ENCODE data around the gene RAD9A. TPM values are rescaled to one million over a fixed set of nuclear protein-coding genes. Genes with fewer than 3 reads are reported as not detected.

The RAD9A gene
- 22.1 to 40.0 TPM (median 36.1 TPM) in 5 replicates for total RNA-seq (2022; extraction: Qiagen RNA extraction)

DNA sequence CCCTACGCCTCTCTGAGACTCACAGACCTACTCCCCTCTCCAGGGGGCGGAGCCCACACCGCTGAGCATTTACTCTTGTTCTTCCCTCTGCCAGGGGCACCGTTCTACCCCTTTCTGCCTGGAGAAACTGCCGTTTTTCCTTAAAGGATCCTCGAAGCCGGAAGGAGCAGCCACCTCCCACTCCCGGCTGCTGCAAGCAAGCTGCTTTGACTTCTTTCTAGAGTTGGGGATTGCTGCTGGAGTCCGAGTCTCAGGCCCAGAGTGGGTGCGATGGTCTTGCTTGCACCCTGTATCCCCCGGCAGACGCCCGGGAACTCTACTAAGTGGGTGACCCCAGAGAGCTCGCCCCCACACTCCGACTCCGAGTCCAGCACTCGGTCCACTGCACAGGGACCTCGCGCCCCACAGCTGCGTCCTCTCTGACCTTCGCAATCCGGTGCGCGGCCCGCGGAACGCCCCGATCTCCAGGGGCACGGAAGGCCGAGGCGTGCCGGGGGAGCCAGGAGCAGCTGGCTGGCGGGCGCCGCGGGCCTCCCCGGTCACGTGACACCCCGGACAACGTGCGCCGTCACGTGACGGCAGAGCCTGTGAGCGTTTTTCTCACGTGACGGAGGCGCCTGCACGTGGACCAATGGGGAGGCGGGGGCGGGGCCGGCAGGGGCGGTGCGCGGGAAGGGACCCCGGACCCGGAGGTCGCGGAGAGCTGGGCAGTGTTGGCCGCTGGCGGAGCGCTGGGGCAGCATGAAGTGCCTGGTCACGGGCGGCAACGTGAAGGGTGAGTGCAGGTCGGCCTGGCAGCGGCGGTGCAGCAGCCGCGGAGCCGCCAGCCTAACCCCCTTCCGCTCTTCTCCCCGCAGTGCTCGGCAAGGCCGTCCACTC is at the start of gene RAD9A:
TSS of gene RAD9A (plus strand) at position 683 of the 879 bp plus-strand sequence. CDS start at position 742, 59 bp downstream.

DNA sequence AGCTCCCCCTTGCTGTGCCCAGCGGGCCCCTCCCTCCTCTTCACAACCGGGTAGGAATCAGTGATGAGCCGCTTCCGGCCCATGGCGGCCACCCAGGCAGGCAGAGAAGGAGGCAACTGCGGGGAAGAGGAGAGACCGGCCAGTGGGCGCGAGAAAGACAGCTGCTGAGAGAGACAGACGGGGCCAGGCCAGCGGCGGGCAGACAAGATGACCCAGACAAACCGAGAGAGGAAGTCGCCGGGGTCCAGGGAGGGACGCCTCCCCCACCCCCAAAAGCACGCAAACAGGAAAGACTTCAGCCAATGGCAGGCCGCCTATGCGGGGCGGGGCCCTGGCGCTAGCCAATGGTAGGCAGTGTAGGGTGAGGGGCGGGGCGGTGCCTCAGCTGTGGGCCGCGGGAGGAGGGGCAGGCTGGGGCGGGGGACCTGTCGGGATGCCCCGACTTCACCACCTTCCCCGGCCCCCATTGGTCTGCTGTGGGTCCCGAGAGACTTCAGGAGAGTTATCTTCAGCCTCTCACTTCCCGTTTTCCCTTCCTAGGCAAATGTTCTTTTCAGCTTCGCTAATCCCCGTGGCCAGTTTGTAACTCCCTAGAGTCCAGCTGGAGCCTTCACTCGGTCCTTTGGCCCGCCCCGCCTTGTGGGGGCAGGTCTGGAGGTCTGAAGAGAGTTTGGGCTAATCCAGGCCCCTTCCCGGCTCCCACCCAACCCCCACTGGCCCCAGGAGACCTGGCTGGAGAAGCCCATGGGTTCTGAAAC is 38.3 kb upstream of the RAD9A start, which contains the start of gene POLD4:
TSS of gene POLD4 (minus strand) at position 230 of the 758 bp plus-strand sequence. CDS start at position 83, 147 bp downstream.

DNA sequence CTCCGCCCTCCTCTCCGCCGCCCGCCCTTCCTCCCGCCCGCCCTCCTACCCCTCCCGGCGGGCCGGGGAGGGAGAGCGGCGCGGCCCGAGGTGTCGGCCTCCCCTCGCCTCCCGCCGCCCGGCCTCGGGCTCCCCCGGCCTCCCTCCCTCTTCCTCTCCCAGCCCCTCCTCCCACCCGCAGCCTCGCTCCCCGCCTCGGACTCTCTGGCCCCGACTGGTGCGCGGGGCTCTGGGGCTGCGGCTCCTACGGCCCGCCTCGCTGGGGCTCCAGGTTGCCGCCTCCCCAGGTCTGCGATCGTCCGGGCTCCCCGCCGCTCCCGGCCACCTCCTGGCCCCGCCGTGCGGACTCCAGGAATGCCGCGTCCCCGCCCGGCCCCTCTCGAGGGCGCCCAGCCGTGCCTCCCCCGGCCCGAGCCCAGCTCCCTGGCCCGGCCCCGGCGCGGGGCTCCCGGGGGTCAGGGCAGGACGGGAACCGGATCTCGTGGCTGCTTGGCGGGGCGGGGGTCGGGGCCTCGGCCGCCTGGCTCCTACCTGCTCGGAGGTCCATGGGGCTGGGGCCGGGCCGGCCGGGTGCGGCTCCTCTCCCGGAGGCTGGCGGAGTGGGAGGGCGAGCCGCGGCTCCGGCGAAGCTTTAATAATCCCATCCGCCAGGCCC is 18.7 kb upstream of the RAD9A start, which contains the start of gene CLCF1:
TSS of gene CLCF1 (minus strand) at position 606 of the 655 bp plus-strand sequence. CDS start at position 547, 59 bp downstream.

DNA sequence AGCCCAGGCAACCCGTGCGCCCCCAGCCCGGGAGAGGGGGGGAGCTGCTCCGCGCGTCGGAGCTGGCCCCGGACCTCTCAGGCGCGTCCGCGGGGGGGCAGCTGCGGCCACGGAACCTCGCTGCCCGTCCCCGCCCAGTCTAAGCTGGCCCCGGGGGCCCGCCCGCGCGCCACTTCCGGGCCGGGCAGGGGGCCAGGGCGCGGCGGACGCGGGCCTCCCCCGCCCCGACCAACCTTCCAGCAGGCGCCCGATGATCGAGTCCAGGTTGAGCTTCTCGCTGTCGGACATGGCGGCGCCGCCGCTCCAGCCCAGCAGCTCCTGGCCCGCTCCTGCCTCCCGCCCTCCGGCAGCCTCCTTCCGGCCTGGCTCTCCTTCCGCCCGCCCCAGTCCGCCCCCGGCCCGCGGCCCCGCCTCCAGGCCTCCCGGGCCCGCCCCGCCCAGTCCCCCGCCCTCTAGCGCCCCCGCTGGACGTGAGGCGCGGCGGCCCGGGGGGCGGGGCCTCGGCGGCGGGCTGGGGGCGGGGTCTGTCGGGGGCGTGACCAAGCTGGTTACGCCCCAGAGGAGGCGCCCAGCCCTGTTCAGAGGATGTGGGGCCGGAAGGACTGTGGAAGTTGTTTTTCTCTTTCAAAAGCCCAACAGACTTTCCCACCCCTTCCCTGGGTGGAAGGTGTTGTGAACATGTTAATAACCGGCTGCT is 9.9 kb downstream of the RAD9A start, which contains the start of gene PPP1CA:
TSS of gene PPP1CA (minus strand) at position 364 of the 697 bp plus-strand sequence. CDS start at position 288, 76 bp downstream.

DNA sequence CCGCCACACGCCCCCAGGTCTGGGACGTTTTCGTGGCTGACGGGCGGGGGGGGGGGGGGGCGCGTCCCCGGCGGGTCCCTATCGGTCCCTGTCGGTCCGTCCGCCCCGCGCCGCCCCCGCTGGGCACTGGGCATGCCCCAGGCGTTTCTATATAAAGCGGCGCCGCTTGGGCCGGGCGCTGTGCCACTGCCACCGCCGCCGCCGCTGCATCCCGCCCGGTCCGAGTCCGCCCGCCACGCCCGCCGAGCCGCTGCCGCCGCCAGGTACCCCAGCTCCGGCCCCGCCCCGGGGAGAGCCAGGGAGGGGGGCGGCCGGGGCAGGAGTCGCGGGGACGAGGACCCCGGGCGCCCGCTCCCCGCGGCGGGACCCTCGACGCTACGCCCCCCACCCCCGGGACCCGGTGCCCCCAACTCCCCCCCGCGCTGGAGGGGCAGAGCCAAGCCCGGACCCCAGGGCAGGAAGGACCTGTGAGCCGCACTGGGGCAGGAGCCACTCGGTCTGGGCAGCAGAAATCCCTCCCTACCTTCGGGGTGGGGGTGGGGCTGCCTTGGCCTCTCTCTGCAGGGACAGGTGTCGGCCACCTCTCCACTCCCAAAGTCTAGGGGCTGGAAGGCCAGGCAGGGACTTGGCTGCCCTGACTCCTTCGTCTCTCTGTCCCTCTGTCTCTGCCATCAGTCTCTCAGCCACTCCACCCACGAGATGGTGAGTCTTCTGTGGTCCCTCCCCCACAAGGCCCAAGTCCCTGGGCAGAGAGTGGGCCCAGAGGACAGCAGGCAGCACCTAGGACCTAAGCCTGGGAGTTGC is 23.9 kb downstream of the RAD9A start, which contains the start of gene CARNS1:
TSS of gene CARNS1 (plus strand) at position 178 of the 804 bp plus-strand sequence. CDS start at position 700, 522 bp downstream.

DNA sequence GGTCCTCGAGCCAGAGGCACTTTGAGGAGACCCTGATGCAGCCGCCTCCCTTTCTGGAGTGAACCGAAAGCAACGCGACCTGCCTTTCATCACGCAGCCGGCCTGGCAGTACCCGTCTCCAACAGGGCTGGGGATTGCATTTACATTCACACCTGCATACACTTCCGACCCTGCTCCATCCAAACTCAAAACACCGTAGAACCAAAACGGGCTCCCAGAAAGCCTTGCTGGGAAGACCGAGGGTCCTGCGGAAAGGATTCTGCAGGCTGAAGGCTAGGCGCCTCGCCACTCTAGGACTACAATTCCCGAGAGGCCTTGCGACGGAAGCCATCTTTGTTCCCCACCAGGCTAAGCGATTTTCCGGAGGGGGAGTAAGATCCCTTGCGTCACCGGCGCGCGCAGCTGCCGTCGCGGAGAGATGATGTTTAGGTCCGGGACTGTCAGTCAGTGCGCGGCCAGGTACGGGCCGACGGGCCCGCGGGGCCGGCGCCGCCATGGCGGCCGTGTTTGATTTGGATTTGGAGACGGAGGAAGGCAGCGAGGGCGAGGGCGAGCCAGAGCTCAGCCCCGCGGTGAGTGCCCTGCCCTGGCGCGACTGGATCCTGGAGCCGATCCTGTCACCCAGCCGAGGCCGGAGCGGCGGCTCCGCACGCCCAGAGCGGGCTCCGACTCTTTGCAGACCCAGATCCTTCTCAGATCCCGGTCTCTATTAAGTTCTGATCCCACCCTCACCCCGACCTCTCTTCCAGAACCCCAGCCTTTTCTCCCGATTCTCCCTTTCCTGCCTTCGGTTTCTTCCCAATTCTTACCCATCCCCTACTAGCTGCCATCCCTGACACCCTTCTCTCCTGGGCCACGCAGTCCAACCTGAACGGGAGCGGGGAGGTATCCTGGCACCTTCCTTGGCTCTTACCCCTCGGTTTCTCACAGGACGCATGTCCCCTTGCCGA is 36.5 kb downstream of the RAD9A start, which contains the start of gene RPS6KB2:
TSS of gene RPS6KB2 (plus strand) at position 443 of the 950 bp plus-strand sequence. CDS start at position 495, 52 bp downstream.

DNA sequence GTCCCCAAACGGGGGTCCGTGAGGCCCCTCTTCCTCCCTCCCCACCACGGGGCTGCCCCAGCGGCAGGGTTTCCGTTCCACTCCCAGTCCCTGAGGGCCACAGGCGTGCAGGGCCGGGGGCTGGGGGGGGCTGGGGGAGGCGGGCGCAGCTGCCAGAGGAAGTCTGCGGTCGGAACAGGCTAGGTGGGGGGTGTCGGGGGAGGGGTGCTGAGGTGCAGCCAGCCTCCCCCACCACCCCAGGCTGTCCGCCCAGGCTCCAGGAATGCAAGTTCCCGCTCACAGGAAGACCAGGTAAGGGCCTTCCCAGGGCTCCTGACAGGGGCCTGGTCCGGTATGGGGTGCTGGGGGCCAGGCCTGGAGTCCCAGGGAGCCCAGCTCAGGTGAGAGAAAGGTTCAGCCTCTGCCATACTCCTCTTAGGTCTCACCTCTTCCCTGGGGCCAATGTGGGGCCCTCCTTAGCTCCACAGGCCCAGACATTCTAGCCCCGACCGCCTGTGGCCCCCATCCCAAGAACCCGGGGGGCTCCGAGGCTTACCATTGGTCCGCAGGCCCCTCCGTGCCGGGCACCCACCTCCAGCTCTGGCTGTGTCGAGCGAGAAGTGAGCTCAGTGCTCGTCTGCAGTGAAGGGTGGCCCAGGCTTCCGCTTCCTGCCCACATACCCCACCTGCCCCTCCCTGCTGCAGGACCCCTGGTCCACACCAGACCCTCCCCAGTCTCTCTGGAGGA is 45.5 kb downstream of the RAD9A start, which contains the start of gene PTPRCAP:
TSS of gene PTPRCAP (minus strand) at position 601 of the 727 bp plus-strand sequence. CDS start at position 538, 63 bp downstream.

Other genes starting within 250 kb of the RAD9A start
- 27.9 to 44.6 TPM (median 42.9 TPM) in 5 replicates for gene GRK2, start 125.5 kb upstream of the RAD9A start, total RNA-seq (2022; extraction: Qiagen RNA extraction)
- 21.4 to 32.0 TPM (median 26.8 TPM) in 5 replicates for gene ANKRD13D, start 102.7 kb upstream of the RAD9A start, total RNA-seq (2022; extraction: Qiagen RNA extraction)
- 17.1 to 29.0 TPM (median 27.3 TPM) in 5 replicates for gene SSH3, start 88.5 kb upstream of the RAD9A start, total RNA-seq (2022; extraction: Qiagen RNA extraction)
- 196 to 263 TPM (median 258 TPM) in 5 replicates for gene POLD4, start 38.4 kb upstream of the RAD9A start, total RNA-seq (2022; extraction: Qiagen RNA extraction)
- gene CLCF1, start 18.4 kb upstream of the RAD9A start, total RNA-seq (2022; extraction: Qiagen RNA extraction), result 39.1 to 53.1 TPM (median 45.3 TPM) in 5 replicates
- 269 to 296 TPM (median 294 TPM) in 5 replicates for gene PPP1CA, start 9.9 kb downstream of the RAD9A start, total RNA-seq (2022; extraction: Qiagen RNA extraction)
- 0.10 to 0.12 TPM (median 0.10 TPM) in 4 of 5 replicates, not detected in the other for gene TBC1D10C, start 12.1 kb downstream of the RAD9A start, total RNA-seq (2022; extraction: Qiagen RNA extraction)
- 0.09 to 0.29 TPM (median 0.21 TPM) in 5 replicates for gene CARNS1, start 23.7 kb downstream of the RAD9A start, total RNA-seq (2022; extraction: Qiagen RNA extraction)
- gene RPS6KB2, start 36.5 kb downstream of the RAD9A start, total RNA-seq (2022; extraction: Qiagen RNA extraction), result 42.9 to 52.1 TPM (median 51.2 TPM) in 5 replicates
- 0.24 to 0.42 TPM (median 0.32 TPM) in 5 replicates for gene PTPRCAP, start 45.7 kb downstream of the RAD9A start, total RNA-seq (2022; extraction: Qiagen RNA extraction)
- gene CORO1B, start 51.5 kb downstream of the RAD9A start, total RNA-seq (2022; extraction: Qiagen RNA extraction), result 57.1 to 64.4 TPM (median 61.3 TPM) in 5 replicates
- 0.07 TPM in 1 of 5 replicates, not detected in the others for gene GPR152, start 60.7 kb downstream of the RAD9A start, total RNA-seq (2022; extraction: Qiagen RNA extraction)
- gene CABP4, start 63.4 kb downstream of the RAD9A start, total RNA-seq (2022; extraction: Qiagen RNA extraction), result 0.03 TPM in 1 of 5 replicates, not detected in the others
- gene TMEM134, start 77.3 kb downstream of the RAD9A start, total RNA-seq (2022; extraction: Qiagen RNA extraction), result 43.5 to 66.7 TPM (median 63.8 TPM) in 5 replicates
- 44.3 to 53.1 TPM (median 48.4 TPM) in 5 replicates for gene AIP, start 91.0 kb downstream of the RAD9A start, total RNA-seq (2022; extraction: Qiagen RNA extraction)
- gene PITPNM1, start 113.4 kb downstream of the RAD9A start, total RNA-seq (2022; extraction: Qiagen RNA extraction), result 38.9 to 60.0 TPM (median 53.9 TPM) in 5 replicates
- gene CDK2AP2, start 116.2 kb downstream of the RAD9A start, total RNA-seq (2022; extraction: Qiagen RNA extraction), result 67.0 to 97.8 TPM (median 95.2 TPM) in 5 replicates
- not detected in 5 replicates for gene CABP2, start 131.5 kb downstream of the RAD9A start, total RNA-seq (2022; extraction: Qiagen RNA extraction)
- 1,416 to 1,791 TPM (median 1,766 TPM) in 5 replicates for gene GSTP1, start 191.8 kb downstream of the RAD9A start, total RNA-seq (2022; extraction: Qiagen RNA extraction)
- gene NDUFV1, start 214.9 kb downstream of the RAD9A start, total RNA-seq (2022; extraction: Qiagen RNA extraction), result 134 to 158 TPM (median 153 TPM) in 5 replicates
- 5.9 to 14.0 TPM (median 13.1 TPM) in 5 replicates for gene NUDT8, start 238.0 kb downstream of the RAD9A start, total RNA-seq (2022; extraction: Qiagen RNA extraction)
- not detected in 5 replicates for gene TBX10, start 247.8 kb downstream of the RAD9A start, total RNA-seq (2022; extraction: Qiagen RNA extraction)